Endothelial cell (in vitro differentiated cells): ENCODE data around the gene ABCB9. TPM values are rescaled to one million over a fixed set of nuclear protein-coding genes. Genes with fewer than 3 reads are reported as not detected.
"Not testable (repeated sequence)": the region's sequence is repeated elsewhere in the genome, so short reads cannot be mapped to it uniquely, and the experiment has no call there.

Experiments
- DNase-seq: peaks from one replicate; pipeline ENCODE4 v3.0.0; 2021; ENCODE audit warnings: low spot score
- H3K27ac Mint-ChIP-seq: one replicate; pipeline ENCODE4 v1.8.0; 2021; ENCODE audit warnings: mixed read lengths, inconsistent platforms; ENCODE audit not compliant: unreplicated experiment
- H3K27me3 Mint-ChIP-seq: one replicate; pipeline ENCODE4 v1.8.0; 2021; ENCODE audit warnings: mild to moderate bottlenecking, moderate library complexity, mixed read lengths, inconsistent platforms; ENCODE audit not compliant: unreplicated experiment
- H3K36me3 Mint-ChIP-seq: one replicate; pipeline ENCODE4 v1.8.0; 2021; ENCODE audit warnings: mild to moderate bottlenecking, low read depth, mixed read lengths, inconsistent platforms; ENCODE audit not compliant: unreplicated experiment
- H3K4me1 Mint-ChIP-seq: one replicate; pipeline ENCODE4 v1.8.0; 2021; ENCODE audit warnings: mild to moderate bottlenecking, mixed read lengths, inconsistent platforms; ENCODE audit not compliant: unreplicated experiment
- H3K4me3 Mint-ChIP-seq: one replicate; pipeline ENCODE4 v1.8.0; 2021; ENCODE audit warnings: mild to moderate bottlenecking, mixed read lengths, inconsistent platforms; ENCODE audit not compliant: unreplicated experiment
- H3K9me3 Mint-ChIP-seq: one replicate; pipeline ENCODE4 v1.8.0; 2021; ENCODE audit warnings: mixed read lengths, inconsistent platforms; ENCODE audit not compliant: unreplicated experiment
- total RNA-seq: library from RNA; stranded (reverse); fragmentation: NEBNext Ultra II Directional; extraction: Animal tissue kit (Norgen Biotek cat#: 25700); gene quantifications from one replicate; pipeline ENCODE4 v1.2.1, GENCODE V29; 2021; ENCODE audit not compliant: unreplicated experiment
- TF ChIP-seq, protein P1 (sequence below): fragments of 200-600 bp; sonication (generic); IDR thresholded peaks from one replicate; pipeline ENCODE4 v1.5.0; 2021; ENCODE audit warnings: antibody characterized with exemption; ENCODE audit not compliant: unreplicated experiment

The ABCB9 gene
- total RNA-seq, 1 donor from 2014 or later, result 10.9 TPM

DNA sequence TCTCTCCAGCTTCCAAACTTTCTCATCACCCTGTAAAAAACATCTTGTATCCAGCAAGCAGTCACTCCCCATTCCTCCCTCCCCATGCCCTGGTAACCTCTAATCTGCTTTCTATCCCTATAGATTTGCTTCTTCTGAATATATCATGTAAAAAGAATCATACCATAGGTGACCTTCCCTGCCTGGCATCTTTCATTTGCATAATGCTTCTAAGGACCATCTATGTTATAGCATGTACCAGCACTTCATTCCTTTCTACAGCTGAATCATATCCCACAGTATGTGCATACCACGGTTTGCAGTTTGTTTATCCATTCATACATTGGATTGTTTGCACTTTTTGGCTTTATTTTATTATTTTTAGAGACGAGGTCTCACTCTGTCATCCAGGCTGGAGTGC, 47.4 kb downstream of the ABCB9 start:
- TF ChIP-seq, protein P1, sequence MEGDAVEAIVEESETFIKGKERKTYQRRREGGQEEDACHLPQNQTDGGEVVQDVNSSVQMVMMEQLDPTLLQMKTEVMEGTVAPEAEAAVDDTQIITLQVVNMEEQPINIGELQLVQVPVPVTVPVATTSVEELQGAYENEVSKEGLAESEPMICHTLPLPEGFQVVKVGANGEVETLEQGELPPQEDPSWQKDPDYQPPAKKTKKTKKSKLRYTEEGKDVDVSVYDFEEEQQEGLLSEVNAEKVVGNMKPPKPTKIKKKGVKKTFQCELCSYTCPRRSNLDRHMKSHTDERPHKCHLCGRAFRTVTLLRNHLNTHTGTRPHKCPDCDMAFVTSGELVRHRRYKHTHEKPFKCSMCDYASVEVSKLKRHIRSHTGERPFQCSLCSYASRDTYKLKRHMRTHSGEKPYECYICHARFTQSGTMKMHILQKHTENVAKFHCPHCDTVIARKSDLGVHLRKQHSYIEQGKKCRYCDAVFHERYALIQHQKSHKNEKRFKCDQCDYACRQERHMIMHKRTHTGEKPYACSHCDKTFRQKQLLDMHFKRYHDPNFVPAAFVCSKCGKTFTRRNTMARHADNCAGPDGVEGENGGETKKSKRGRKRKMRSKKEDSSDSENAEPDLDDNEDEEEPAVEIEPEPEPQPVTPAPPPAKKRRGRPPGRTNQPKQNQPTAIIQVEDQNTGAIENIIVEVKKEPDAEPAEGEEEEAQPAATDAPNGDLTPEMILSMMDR, result no peak
- Mint-ChIP-seq H3K4me3 (no peak overlapping the region), H3K9me3 (no peaks in the 10 kb centered on the region), H3K36me3 (no peaks in the 10 kb centered on the region), H3K27ac (no peak overlapping the region), H3K27me3 (no peaks in the 10 kb centered on the region), H3K4me1 (no peaks in the 10 kb centered on the region)
- no peak for DNase-seq

DNA sequence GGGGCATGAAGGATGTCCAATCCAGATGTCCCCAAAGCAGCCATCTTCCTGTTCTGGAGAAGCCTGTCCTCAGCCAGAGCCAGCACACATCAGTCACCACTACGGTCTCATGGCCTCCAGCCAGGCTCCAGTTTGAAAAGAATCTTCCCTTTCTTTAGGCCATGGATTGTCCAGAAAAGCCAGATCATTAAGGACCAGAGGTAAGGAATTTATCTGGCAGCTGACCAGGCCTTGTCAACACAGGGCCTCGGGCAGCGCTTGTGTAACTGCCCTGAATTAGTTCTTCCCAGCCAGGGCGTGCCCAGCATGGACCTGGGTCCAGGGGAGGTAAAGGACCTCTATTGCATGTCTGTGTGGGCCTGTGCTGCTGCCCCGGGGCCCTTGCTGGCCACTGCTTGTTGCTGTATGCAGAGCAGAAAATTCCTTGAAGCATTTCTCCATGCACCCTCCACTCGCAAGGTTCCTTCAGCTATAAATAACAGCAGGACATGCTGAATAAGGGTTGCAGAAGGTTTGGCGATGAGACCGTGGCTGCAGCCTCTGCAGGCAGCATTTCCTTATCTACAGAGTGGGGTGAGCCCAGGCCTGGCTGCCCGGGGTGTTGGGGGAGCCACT, 48.6 kb downstream of the ABCB9 start:
- H3K4me3 Mint-ChIP-seq, result no peak overlapping the region
- no peak overlapping the region for H3K27ac Mint-ChIP-seq
- no peaks in the 10 kb centered on the region for H3K9me3 Mint-ChIP-seq
- H3K4me1 Mint-ChIP-seq, result no peaks in the 10 kb centered on the region
- TF ChIP-seq, protein P1, result no peak
- no peaks in the 10 kb centered on the region for H3K36me3 Mint-ChIP-seq
- H3K27me3 Mint-ChIP-seq, result no peaks in the 10 kb centered on the region
- DNase-seq, result no peak

DNA sequence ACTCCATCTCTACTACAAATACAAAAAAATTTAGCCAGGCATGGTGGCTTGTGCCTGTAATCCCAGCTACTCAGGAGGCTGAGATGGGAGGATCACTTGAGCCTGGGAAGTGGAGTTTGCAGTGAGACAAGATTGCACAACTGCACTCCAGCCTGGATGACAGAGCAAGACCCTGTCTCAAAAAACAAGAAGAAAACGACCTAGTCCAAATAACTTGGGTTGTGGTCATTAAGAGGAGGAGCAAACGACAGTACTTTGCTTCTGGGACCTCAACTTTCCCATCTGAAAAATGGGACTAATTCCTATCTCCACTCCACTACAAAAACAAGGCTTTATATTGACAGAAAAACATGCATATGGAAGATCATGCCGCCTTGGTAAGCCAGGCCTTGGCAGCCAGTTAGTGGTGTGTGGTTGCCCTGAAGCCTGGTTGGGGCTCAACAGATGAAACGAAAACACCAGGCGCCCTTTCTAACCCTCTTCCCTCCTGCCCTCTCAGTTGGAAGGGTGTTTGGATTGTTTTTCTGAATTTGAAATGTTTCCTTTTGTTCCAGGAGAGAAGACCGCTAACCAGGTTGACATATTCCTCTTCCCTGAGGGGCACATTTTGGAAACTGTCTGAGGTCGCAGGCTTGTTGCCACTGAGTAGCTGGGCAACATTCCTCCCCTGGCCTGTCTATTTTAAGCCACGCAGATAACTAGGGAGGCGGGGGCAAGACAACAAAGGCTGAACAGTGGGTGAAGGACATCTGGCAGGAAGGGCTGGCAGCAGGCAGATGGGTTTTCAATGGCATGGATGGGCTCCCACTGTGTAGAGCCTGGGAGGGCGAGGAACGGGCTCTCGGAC, 56.6 kb downstream of the ABCB9 start:
- Mint-ChIP-seq H3K4me3 (no peak overlapping the region), H3K27me3 (no peaks in the 10 kb centered on the region), H3K36me3 (no peaks in the 10 kb centered on the region), H3K27ac (no peak overlapping the region), H3K4me1 (peaks cover 2% of the 10 kb centered on the region), H3K9me3 (no peaks in the 10 kb centered on the region)
- TF ChIP-seq, protein P1, result no peak
- DNase-seq, result no peak

DNA sequence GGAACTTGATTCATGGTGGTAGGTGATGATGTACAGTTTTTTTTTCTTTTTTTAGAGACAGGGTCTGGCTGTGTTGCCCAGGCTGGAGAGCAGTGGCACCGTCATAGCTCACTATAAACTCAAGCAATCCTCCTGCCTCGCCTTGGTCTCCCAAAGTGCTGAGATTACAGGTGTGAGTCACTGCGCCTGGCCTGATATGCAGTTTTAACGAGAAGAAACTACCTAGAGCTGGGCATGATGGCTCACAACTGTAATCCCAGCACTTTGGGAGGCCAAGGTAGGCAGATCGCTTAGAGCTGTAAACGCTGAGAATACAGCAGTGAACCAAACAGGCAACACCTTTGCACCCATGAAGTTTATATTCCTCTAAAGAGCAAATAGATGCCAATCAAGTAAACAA, 57.3 kb downstream of the ABCB9 start:
- Mint-ChIP-seq H3K27me3 (no peaks in the 10 kb centered on the region), H3K4me3 (no peak overlapping the region), H3K9me3 (no peaks in the 10 kb centered on the region), H3K27ac (no peak overlapping the region), H3K4me1 (peaks cover 2% of the 10 kb centered on the region), H3K36me3 (no peaks in the 10 kb centered on the region)
- TF ChIP-seq, protein P1, result no peak
- DNase-seq, result no peak

DNA sequence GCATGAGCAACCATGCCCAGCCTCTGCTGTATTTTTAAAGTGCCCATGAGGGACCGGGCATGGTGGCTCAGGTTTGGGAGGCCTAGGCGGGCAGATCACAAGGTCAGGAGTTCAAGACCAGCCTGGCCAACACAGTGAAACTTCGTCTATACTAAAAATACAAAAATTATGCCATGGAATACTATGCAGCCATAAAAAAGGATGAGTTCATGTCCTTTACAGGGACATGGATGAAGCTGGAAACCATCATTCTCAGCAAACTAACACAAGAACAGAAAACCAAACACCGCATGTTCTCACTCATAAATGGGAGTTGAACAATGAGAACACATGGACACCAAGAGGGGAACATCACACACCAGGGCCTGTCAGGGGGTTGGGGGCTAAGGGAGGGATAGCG, 61.0 kb downstream of the ABCB9 start:
- H3K36me3 Mint-ChIP-seq, H3K4me1 Mint-ChIP-seq, H3K9me3 Mint-ChIP-seq, DNase-seq, H3K4me3 Mint-ChIP-seq, H3K27me3 Mint-ChIP-seq, H3K27ac Mint-ChIP-seq: not testable (repeated sequence)
